ENCODE results near the gene CGB5. TPM values are rescaled to one million over a fixed set of nuclear protein-coding genes. Genes with fewer than 3 reads are reported as not detected.

Gene CGB5
- total and polyA plus RNA-seq, 5 donors from 2014 or later, result not detected

GRCh38 chr19:49009828-49010227 is 33.8 kb upstream of the CGB5 start:
- peaks cover 22% of the 10 kb centered on the region for H3K36me3 ChIP-seq (ENCODE audit: control insufficient read depth, insufficient read depth, low read length)
- H3K27me3 Mint-ChIP-seq, result no peaks in the 10 kb centered on the region
- DNase-seq (no peak), ATAC-seq (ENCODE audit: low read depth in 2 of 2) (no peak)
- no peak overlapping the region for H3K4me3 ChIP-seq (ENCODE audit: low read depth, low read length)
- no peak overlapping the region for H3K27ac ChIP-seq (ENCODE audit: insufficient read depth, low read length, poor library complexity, severe bottlenecking)
- H3K36me3 Mint-ChIP-seq, result peaks cover 6% of the 10 kb centered on the region
- H3K4me1 Mint-ChIP-seq, result no peaks in the 10 kb centered on the region
- no peaks in the 10 kb centered on the region for H3K4me1 ChIP-seq (ENCODE audit: control insufficient read depth, insufficient read depth, low read length, poor library complexity, severe bottlenecking)
- H3K4me3 Mint-ChIP-seq, result no peak overlapping the region
- H3K9me3 Mint-ChIP-seq, result no peaks in the 10 kb centered on the region
- H3K27me3 ChIP-seq (ENCODE audit: control insufficient read depth, insufficient read depth, low read length), result no peaks in the 10 kb centered on the region
- no peak overlapping the region for H3K27ac Mint-ChIP-seq
- H3K9me3 ChIP-seq (ENCODE audit: control insufficient read depth in 2 of 2, low read length in 2 of 2), result no peaks in the 10 kb centered on the region

GRCh38 chr19:49010453-49010852 is 33.2 kb upstream of the CGB5 start:
- Mint-ChIP-seq H3K4me3 (no peak overlapping the region), H3K27me3 (no peaks in the 10 kb centered on the region), H3K4me1 (no peaks in the 10 kb centered on the region), H3K27ac (no peak overlapping the region), H3K36me3 (peaks cover 6% of the 10 kb centered on the region), H3K9me3 (no peaks in the 10 kb centered on the region)
- H3K27me3 ChIP-seq (ENCODE audit: control insufficient read depth, insufficient read depth, low read length), result no peaks in the 10 kb centered on the region
- no peak overlapping the region for H3K27ac ChIP-seq (ENCODE audit: insufficient read depth, low read length, poor library complexity, severe bottlenecking)
- no peaks in the 10 kb centered on the region for H3K4me1 ChIP-seq (ENCODE audit: control insufficient read depth, insufficient read depth, low read length, poor library complexity, severe bottlenecking)
- H3K4me3 ChIP-seq (ENCODE audit: low read depth, low read length), result no peak overlapping the region
- DNase-seq (no peak), ATAC-seq (ENCODE audit: low read depth in 2 of 2) (no peak)
- peaks cover 18% of the 10 kb centered on the region for H3K36me3 ChIP-seq (ENCODE audit: control insufficient read depth, insufficient read depth, low read length)
- no peaks in the 10 kb centered on the region for H3K9me3 ChIP-seq (ENCODE audit: control insufficient read depth in 2 of 2, low read length in 2 of 2)

DNA sequence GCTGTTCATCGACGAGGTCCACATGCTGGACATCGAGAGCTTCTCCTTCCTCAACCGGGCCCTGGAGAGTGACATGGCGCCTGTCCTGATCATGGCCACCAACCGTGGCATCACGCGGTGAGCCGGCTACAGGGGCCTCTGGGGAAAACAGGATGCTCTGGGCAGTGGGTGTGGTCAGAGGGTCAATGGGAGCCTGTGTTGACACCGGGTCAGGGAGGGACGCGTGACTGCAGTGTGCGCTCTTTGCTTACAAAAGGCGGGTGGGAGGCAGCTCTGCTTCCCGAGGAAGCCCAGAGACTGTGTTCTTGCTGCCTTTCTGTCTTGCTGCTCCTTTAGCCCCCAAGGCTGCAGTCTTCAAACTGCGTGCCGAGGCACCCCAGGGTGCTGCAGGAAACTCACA is 32.5 kb upstream of the CGB5 start:
- Mint-ChIP-seq H3K4me3 (no peak overlapping the region), H3K9me3 (no peaks in the 10 kb centered on the region), H3K4me1 (peaks cover 0 to 2% (median 0%) of the 10 kb centered on the region in 4 donors), H3K27me3 (no peaks in the 10 kb centered on the region), H3K36me3 (peaks cover 9% of the 10 kb centered on the region), H3K27ac (no peak overlapping the region)
- H3K4me3 ChIP-seq (ENCODE audit: low read depth, low read length), result no peak overlapping the region
- peaks cover 15% of the 10 kb centered on the region for H3K36me3 ChIP-seq (ENCODE audit: control insufficient read depth, insufficient read depth, low read length)
- no peak overlapping the region for H3K27ac ChIP-seq (ENCODE audit: insufficient read depth, low read length, poor library complexity, severe bottlenecking)
- H3K9me3 ChIP-seq (ENCODE audit: control insufficient read depth in 2 of 2, low read length in 2 of 2), result no peaks in the 10 kb centered on the region
- ATAC-seq (ENCODE audit: low read depth in 2 of 2) (no peak), DNase-seq (no peak)
- H3K27me3 ChIP-seq (ENCODE audit: control insufficient read depth, insufficient read depth, low read length), result no peaks in the 10 kb centered on the region
- no peaks in the 10 kb centered on the region for H3K4me1 ChIP-seq (ENCODE audit: control insufficient read depth, insufficient read depth, low read length, poor library complexity, severe bottlenecking)

- Histone ChIP-seq H3K36me3 (ENCODE audit: control insufficient read depth, insufficient read depth, low read length) (peaks cover 6% of the 10 kb centered on the region), H3K9me3 (ENCODE audit: control insufficient read depth in 2 of 2, low read length in 2 of 2) (no peaks in the 10 kb centered on the region), H3K4me3 (ENCODE audit: low read depth, low read length) (no peak overlapping the region), H3K4me1 (ENCODE audit: control insufficient read depth, insufficient read depth, low read length, poor library complexity, severe bottlenecking) (peaks cover 21% of the 10 kb centered on the region), H3K27me3 (ENCODE audit: control insufficient read depth, insufficient read depth, low read length) (no peaks in the 10 kb centered on the region), H3K27ac (ENCODE audit: insufficient read depth, low read length, poor library complexity, severe bottlenecking) (no peak overlapping the region)
- no peak for ATAC-seq (ENCODE audit: low read depth in 2 of 2)
- Mint-ChIP-seq H3K4me1 (peaks cover 0 to 18% (median 5%) of the 10 kb centered on the region in 4 donors), H3K36me3 (peaks cover 3% of the 10 kb centered on the region), H3K27me3 (peaks cover 3% of the 10 kb centered on the region), H3K9me3 (no peaks in the 10 kb centered on the region), H3K4me3 (peak overlapping the region in 1 of 4 donors; percentile 42), H3K27ac (no peak overlapping the region)
- DNase-seq, result no peak
Observed at GRCh38 chr19:49014123-49014869, 29.4 kb upstream of the CGB5 start.

DNA sequence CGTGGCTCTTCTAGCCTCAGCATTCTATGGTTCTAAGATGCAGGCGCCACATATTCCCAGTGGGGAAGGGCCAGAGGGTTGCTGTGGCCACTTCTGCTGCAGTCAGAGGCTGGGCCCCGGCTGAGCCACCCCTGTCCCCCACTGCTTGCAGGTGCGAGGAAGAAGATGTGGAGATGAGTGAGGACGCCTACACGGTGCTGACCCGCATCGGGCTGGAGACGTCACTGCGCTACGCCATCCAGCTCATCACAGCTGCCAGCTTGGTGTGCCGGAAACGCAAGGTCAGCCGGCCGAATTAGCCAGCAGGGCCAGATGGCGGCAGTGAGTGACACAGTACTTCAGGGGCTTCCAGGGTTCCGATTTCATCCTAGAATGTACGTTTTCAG is 28.8 kb upstream of the CGB5 start:
- Mint-ChIP-seq H3K4me1 (peaks cover 0 to 22% (median 7%) of the 10 kb centered on the region in 4 donors), H3K27me3 (peaks cover 5% of the 10 kb centered on the region), H3K36me3 (peaks cover 3% of the 10 kb centered on the region), H3K9me3 (no peaks in the 10 kb centered on the region), H3K4me3 (peak overlapping the region in 1 of 4 donors; percentile 44), H3K27ac (no peak overlapping the region)
- DNase-seq, result no peak
- H3K4me1 ChIP-seq (ENCODE audit: control insufficient read depth, insufficient read depth, low read length, poor library complexity, severe bottlenecking), result peaks cover 26% of the 10 kb centered on the region
- H3K9me3 ChIP-seq (ENCODE audit: control insufficient read depth in 2 of 2, low read length in 2 of 2), result no peaks in the 10 kb centered on the region
- no peaks in the 10 kb centered on the region for H3K27me3 ChIP-seq (ENCODE audit: control insufficient read depth, insufficient read depth, low read length)
- ATAC-seq (ENCODE audit: low read depth in 2 of 2), result no peak
- no peak overlapping the region for H3K27ac ChIP-seq (ENCODE audit: insufficient read depth, low read length, poor library complexity, severe bottlenecking)
- no peak overlapping the region for H3K4me3 ChIP-seq (ENCODE audit: low read depth, low read length)
- peaks cover 2% of the 10 kb centered on the region for H3K36me3 ChIP-seq (ENCODE audit: control insufficient read depth, insufficient read depth, low read length)

GRCh38 chr19:49016067-49016839 is 27.4 kb upstream of the CGB5 start:
- H3K27me3 ChIP-seq (ENCODE audit: control insufficient read depth, insufficient read depth, low read length), result no peaks in the 10 kb centered on the region
- H3K9me3 Mint-ChIP-seq, result no peaks in the 10 kb centered on the region
- no peak overlapping the region for H3K4me3 ChIP-seq (ENCODE audit: low read depth, low read length)
- no peak for ATAC-seq (ENCODE audit: low read depth in 2 of 2)
- H3K36me3 Mint-ChIP-seq, result peaks cover 3% of the 10 kb centered on the region
- H3K36me3 ChIP-seq (ENCODE audit: control insufficient read depth, insufficient read depth, low read length), result peaks cover under 1% of the 10 kb centered on the region
- peak overlapping the region; percentile 44 to 70 (median 65) for H3K4me3 Mint-ChIP-seq
- H3K9me3 ChIP-seq (ENCODE audit: control insufficient read depth in 2 of 2, low read length in 2 of 2), result no peaks in the 10 kb centered on the region
- no peak for DNase-seq
- H3K27me3 Mint-ChIP-seq, result peaks cover 9% of the 10 kb centered on the region
- H3K27ac ChIP-seq (ENCODE audit: insufficient read depth, low read length, poor library complexity, severe bottlenecking), result no peak overlapping the region
- peaks cover 31% of the 10 kb centered on the region for H3K4me1 ChIP-seq (ENCODE audit: control insufficient read depth, insufficient read depth, low read length, poor library complexity, severe bottlenecking)
- peaks cover 6 to 35% (median 12%) of the 10 kb centered on the region in 4 donors for H3K4me1 Mint-ChIP-seq
- no peak overlapping the region for H3K27ac Mint-ChIP-seq

GRCh38 chr19:49017041-49017665 is 26.5 kb upstream of the CGB5 start, which contains the start of gene LHB:
TSS of gene LHB (minus strand) at chr19:49017091. CDS start at chr19:49017081, 10 bp downstream.
- H3K4me3 Mint-ChIP-seq, result peak within 1 kb of the TSS; percentile 80 to 92 (median 87)

More at GRCh38 chr19:49017041-49017665, 26.5 kb upstream of the CGB5 start, which contains the start of gene LHB:
- Histone ChIP-seq H3K36me3 (ENCODE audit: control insufficient read depth, insufficient read depth, low read length) (no peaks in the 10 kb centered on the region), H3K27me3 (ENCODE audit: control insufficient read depth, insufficient read depth, low read length) (no peaks in the 10 kb centered on the region), H3K4me1 (ENCODE audit: control insufficient read depth, insufficient read depth, low read length, poor library complexity, severe bottlenecking) (peaks cover 31% of the 10 kb centered on the region), H3K4me3 (ENCODE audit: low read depth, low read length) (no peak within 1 kb of the TSS), H3K27ac (ENCODE audit: insufficient read depth, low read length, poor library complexity, severe bottlenecking) (peak within 1 kb of the TSS; percentile 49), H3K9me3 (ENCODE audit: control insufficient read depth in 2 of 2, low read length in 2 of 2) (no peaks in the 10 kb centered on the region)
- Mint-ChIP-seq H3K27me3 (peaks cover 10% of the 10 kb centered on the region), H3K27ac (peak within 1 kb of the TSS in 2 of 3 donors; percentile 12 to 59), H3K36me3 (peaks cover 3% of the 10 kb centered on the region), H3K9me3 (peaks cover 0 to 1% (median 0%) of the 10 kb centered on the region in 7 donors), H3K4me1 (peaks cover 7 to 39% (median 15%) of the 10 kb centered on the region in 4 donors)
- no peak for ATAC-seq (ENCODE audit: low read depth in 2 of 2)
- DNase-seq, result no peak
